ENCODE measurements around the gene ZNF518A.

- no peak for TF ChIP-seq EZH2 (IDR thresholded peaks at IDR 0.05; ENCODE audit: insufficient read depth, poor library complexity, severe bottlenecking)
- no peak for TF ChIP-seq EZH2phosphoT487 (IDR thresholded peaks at IDR 0.05; ENCODE audit: insufficient read depth, low read depth)
Measured at GRCh38 chr10:96168546-96168945, 38.4 kb downstream of the ZNF518A start.

Measured in GM23248 (cell line).